Stimulated activated CD8-positive, alpha-beta memory T cell treated with anti-CD3 and anti-CD28 coated beads, Interleukin-12 subunit alpha, Interleukin-12 subunit beta, amount 100 ng/mL, for 1 hour (primary cell): ENCODE data around the gene FOXD1.

Experiments
- DNase-seq: peaks from one replicate; pipeline ENCODE4 v3.0.0-alpha.2; 2020; ENCODE audit warnings: low read depth

FOXD1 gene

DNA sequence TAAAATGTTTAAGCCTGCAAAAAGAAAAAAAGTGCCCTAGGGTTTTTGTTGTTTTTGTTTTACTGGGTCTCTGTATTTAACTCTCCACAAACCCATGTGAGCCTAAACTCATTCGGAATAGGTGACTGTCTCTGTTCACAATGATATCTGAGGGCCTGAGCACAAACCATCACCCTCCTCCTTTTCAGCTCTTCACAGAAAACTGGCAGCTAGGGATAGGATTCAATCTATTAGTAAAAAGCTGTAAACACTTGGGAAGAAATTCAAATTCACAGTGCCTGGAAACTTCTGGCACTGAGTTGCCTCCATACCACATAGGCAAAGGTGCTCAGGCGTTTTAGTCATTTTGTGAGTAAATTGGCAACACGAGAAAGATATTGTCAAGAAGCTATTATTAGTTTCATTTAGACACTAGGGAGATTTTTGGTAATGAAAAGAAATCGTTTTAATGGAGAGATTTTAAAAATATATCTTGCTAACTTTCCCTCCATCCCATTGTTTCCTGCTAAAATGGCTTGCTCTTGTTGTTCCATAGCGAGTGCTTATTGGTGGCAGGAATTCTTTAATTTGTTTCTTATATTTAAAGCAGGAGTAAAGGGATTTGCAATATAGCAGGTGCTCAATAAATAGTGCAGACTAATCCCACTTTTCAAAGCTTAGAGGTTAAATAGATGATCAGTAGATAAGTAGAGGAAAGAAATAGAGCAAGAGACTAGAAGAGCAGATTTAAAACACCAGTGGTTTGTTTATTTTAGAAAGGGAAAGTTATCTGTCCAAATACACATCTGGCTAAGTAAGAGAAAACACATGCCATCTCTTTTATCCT, 9.7 kb downstream of the FOXD1 start:
- DNase-seq, result no peak

DNA sequence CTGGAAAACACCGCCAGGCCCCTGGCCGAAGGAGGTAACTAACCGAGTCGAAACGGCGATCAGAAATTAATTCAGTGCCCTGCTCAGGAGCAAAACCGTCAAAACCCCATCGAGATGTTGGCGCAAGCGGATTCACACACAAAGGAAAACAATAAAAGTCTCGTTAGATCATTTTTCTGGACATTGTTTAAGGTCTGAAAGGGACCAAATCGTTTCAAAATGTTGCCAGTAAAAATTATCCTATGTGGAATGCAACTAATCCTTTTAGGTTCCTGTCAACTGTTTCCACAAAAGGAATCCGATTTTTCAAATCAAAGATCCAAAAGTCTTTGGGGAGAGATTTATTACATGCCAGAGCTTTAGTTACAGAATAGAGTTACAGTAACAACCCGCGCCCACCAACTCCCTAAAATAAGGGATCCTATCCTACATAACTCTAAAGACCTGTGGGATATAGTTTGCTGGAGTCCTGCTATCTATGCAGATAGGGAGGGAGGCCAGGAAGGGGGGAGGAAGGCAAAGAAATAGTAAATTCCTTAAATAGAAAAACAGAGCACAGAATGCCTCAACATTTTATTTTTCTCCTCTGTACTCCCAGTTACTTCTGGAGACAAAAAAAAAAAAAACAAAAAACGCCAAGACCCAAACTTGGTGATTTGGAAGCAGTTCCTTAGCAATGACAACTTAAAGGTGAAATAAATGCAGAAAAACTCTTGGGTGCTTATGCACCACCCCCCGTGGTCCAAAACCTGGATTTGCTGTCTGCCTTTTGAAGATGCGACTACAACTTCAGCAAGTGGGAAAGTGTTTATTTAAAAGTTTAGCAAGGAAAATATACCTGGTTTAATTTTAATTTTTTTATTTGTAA, 10.6 kb downstream of the FOXD1 start:
- DNase-seq, result no peak

DNA sequence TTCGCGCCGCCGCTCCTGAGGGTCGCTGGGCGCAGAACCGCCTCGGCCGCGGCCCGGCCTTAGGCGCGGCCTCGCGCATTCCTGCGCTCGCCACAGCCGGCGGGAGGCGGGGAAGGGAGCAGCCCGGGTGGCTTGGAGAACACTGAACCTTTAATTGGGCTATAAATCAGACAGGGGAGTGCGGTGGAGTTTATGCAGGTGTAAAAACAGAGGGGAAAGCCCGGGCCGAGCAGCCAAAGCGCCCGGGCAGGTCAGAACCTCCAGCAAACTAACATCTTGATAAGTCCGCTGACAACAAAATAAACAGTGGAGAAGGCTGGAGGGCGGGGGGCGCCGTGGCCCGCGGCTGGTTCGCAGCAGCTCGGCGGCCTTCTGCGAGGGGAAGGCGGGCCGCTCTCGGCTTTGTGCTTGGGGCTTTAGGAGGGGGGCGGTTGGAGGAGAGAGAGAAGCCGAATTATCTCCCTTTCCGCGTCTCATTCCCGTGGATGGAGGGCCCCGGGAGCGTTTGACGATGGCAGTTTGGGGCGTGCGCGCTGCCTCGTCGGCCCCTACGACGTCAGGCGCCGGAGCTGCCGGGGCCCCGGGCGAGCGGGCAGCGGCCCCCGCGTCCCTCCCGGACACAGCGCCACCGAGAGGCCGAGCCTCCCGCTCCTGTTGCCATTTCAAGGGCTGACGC, 11.3 kb downstream of the FOXD1 start:
- DNase-seq, result no peak

DNA sequence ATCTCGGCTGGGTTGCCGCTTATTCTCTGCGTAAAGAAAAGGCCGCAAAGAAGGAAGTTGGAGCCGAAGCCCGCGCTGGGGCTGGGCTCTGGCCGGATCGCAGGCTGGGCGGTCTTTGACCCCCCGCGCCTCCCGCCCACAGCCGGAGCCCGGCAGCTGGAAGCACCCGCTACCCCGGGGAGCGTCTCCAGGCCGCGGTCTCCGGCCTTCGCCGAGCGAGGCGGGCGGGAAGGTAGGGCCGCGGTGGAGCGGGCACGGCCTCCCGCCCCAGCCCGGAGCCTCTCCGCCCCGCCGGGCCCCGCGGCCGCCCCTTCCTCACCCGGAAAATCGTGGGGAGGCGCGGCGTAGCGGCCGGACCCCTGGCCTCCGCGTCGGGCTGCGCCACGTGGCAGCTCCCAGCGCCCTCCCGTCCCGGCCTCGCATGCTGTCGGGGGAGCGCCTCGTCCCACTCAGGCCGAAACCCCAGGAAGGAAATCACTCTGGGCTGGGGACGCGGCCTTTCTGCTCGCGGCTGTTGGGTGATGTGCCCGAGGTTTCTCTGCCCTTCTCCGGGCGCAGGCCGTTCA, 12.0 kb downstream of the FOXD1 start:
- no peak for DNase-seq

DNA sequence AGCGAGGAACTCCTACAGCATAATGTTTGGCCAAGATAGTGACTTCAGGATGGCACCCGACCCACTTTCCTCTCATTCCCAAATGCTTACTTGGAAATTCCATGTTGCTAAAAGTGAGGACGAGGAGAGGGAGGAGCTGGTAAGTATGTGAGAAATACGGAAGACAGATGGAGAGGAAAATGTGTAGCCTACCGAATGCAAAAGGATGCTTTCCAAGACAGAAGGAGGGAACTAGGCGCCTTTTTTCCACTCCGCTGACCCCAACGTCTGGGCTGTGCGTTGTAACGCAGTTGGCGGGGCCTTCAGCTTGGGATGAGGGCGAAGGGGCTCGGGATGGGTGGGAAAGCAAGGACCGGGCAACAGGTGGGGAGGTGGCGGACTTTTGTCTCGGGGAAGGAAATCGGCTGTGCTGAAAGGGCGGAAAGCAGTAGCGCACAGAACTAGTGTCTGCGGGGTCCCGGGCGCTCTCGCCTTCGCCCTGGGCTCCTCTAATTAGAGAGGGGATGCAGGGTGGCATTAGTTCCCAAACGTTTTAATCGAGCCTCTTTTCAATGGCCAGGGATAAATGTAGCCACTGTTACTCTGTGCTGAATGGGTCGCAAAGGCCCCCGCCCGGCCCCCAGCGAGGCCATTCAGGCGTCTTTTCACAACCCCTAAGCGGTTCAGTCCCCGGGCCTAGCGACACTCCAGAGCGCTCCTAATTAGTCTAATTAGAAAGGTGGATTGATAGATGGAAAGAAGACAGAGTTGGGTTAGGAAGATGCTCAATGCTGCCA, 12.6 kb downstream of the FOXD1 start:
- DNase-seq, result no peak

DNA sequence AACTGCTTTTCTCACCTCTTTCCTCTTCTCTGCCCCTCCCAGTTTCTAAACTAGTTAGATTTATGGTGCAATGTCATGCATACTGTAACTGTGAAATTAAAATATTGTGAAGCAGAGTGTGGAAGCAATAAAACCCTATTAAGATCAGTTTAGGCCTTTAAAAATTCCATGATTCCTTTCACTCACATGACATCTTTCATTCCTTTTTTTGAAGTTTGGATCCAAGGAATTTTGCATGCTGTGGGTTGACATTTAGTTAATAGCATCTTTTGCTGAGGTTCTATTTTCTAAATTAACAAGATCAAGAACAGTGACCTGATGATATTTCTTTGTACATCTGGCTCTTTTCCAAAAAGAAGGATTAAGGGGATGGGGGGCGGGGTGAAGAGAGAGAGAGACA, 13.7 kb downstream of the FOXD1 start:
- DNase-seq, result no peak

DNA sequence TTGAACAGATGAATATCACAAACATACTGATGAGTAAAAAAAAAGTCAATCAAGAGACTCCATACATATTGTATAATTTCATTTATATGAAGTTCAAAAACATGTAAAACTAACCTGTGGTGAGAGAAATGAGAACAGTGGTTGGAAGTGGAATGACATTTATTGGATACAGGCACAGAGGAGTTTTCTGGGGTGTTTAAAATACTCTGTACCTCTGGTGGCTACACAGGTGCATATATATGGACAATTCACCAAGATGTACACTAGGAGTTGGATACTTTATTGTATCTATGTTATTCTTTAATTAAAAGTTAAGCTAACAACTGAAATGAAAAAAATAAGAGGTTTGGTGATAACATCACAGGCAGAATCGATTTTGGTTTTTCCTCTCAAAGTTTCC, 14.1 kb downstream of the FOXD1 start:
- DNase-seq, result no peak

DNA sequence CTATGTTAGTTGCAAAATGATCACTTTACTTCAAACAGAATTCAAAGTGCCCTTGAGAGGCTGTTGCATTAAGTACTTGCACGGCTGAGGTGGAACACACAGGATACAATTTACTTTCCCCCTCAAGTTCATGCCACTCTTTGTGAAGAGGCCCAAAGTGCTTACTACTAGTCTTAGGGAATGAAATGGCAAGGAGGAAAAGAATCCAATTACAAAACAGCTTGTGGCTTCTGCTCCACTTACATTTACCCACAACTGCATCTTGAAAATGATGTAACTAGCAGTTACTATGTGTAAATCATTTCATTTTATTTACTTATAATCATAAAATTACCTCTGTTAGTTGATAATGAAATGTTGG, 14.6 kb downstream of the FOXD1 start:
- DNase-seq, result no peak

DNA sequence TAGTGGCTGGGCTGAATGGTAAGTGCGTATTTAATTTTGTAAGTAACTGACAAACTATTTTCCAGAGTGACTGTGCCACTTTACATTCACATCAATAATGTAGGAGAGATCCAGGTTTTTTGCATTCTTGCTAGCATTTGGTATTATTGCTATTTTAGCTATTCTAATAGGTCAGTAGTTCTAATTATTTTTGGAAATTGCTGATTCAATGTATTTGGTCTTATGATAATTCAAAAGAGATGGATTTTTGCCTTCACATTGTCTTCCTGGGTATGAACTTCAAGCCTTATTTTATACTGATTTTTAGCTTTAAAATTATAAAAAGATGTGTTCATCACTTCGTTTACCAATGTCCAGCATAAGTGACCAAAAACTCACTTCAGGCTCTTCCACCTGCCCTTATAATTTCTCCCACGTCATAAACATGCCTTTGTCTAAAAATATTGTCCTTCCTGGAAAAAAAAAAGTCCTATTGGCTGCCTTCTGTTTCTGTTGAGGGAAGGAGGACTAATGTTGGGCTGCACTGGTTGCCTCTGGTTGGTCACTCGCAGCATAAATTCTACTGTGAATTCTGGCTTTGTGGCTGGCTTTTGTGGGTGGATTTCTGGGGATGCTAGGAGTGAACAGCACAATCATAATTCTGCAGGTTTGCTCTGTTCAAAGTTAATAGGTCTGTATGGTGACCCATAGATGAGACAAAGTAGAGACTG, 15.2 kb downstream of the FOXD1 start:
- DNase-seq, result no peak

DNA sequence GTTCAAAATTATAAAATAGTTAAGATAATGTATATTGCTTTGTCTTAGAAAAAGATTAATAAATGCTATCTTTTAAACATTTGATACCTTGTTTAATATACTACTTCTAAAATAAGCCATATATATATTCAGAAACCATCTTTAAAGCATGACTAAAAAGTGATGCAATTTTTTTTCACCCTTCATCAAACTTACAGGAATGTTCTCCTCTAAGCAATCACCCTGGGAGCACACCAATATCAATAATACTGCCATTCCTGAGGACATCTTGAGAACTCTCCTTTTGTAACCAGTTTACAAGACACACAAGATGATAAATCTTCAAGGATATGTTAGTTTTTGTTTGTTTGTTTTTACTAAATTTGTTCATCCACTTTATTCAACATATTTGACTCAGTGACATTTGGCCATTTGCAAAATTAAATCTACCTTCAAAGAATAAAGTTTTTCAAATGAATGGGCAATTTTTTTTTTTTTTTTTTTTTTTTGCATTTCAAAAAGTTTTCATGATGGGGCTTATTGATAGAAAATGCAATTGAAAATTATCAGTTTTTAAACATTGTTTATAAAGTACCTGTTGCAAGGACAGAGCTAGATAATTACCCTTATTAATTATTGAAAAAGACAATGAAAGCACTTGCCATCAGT, 17.2 kb downstream of the FOXD1 start:
- no peak for DNase-seq

DNA sequence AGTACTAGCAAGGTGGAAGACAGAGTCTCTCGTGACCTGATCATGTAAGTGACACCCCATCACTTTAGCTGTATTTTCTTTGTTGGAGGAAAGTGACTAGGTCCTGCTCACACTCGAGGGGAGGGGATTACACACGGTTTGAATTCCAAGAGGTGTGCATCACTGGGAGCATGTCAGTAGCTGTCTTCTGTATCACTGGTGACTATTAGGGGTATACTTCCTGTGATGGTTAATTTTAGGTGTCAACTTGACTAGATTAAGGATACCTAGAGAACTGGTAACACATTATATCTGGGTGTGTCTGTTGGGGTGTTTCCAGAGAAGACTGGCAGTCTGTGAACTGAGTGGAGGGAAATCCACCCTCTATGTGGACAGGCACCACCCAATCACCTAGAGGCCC, 22.5 kb downstream of the FOXD1 start:
- no peak for DNase-seq

DNA sequence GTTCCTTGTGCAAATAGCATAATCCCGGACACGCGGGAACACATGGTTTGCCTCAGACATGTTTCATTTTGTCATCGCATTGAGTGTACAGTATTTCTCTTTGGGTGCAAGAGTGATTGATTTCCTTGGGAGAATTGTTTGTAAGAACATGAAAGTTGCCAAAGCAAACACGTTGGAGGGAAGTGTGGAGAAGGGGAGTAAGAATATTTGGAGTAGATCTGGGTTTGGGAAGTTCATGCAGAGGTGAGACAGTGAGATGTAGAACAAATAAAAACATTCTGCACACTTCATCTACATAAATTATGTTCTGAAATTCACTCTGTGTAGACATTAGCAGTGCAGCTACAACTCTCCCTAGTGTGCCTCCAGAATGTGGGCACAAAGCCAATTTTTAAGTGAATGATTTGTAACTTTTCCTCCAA, 24.0 kb downstream of the FOXD1 start:
- no peak for DNase-seq

DNA sequence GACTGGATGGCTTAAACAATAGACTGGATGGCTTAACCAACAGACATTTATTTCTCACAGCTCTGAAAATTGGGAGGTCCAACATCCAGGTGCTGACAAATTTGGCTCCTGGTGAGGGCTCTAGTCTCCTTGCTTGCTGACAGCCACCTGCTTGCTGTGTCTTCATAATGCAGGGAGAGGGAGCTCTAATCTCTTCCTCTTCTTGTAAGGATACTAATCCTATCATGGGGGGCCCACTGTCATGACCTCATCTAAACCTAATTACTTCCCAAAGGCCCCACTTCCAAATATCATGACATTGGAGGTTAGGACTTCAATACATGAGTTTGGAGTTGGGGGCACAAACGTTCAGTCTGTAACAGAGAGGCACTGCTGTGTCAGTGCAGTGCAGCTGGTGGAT, 26.4 kb downstream of the FOXD1 start:
- DNase-seq, result no peak

DNA sequence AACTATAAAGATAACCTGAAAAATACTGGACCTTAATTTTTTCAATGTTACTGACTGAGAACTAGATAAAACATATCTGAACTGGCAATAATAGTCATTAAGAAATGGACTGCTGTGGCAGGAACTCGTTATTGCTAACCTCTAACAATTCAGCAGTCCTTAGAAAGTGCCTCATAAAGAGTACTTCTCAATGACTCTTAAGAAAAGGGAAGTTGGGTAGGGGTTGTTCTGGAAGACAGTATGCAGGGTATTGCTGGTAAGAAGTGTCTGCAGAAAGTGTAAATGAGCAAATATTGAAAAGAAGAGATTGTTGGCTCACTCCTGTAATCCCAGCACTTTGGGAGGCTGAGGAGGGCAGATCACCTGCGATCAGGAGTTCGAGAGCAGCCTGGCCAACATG, 27.9 kb downstream of the FOXD1 start:
- no peak for DNase-seq

DNA sequence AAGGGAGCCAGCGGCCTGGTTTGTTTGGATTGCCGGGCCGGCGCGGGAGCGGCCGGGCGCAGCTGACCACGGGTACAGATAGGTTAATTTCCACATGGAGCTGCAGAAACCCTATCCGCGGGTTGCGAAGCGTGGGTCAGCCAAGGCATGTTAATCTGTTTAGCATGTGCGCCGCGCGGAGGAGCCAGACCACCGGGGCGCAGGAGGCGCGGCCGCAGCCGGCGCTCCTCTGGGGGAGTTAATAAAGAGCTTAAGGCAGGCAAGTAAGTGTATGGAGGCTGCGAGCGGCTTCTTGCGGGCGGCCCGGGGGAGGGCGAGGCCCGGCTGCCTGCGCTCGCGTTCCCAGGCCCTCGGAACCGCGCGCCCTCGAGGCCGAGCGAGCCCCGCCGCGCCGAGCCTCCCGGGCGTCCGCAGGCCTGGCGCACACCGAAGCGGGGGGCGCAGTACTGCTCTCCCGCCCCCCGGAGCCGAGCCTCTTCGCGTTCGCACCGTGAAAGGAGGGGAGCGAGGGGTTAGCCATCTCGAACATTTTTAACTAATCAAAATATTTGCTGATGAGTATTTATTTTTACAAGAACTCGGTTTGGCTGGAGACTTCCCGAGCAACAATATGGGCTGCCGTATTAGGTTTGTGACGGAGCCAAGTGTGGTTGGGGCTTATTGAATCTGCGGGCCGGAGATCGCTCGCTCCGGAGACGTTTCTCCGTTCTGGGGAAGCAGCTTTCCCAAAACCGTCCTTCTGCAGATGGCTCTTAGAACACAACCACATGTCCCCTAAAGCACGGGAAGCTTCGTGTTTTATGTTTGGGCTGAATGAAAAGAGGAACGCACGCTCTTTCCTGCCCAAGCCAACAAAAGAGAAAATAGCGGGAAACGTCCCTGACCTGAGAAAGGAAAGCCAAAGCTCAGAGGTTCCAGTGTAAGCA, 28.8 kb downstream of the FOXD1 start:
- DNase-seq, result no peak

DNA sequence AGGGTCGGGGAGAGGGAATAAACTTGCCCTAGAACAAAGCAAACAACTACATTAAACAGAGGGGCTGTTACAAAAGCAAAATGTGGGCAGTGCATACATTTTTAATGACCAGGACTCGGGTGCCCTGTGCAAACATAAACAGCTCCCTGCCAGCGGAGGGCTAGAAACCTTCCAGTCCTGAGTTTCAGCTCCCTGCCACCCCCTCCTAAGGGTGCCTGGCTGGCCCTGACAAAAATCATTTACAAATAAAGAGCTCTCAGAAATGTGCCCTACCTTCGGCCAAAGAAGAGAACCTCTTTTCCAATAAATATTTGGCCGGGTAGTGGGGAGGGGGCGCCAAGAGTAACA, 29.5 kb downstream of the FOXD1 start:
- no peak for DNase-seq

DNA sequence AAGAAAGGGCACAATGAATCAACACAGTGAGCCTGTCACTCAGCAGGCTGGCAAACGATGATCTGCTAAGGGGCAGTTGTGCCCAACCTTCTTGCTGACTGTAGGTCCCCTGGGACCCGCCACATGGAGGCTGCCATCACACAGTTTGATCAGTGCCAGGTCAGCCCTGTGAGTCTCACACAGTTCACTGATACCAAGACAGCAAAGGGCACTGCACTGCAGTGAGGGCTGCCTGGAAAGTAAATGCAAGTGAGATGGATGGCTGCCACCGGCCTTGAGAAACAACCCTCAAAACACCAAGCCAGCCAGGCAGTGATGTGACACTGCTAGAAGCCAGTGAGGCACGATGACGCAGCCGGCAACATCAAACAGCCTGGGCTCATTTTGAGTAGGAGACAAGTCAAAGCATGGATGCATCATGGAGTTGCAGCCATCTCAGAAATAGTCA, 30.3 kb downstream of the FOXD1 start:
- no peak for DNase-seq

DNA sequence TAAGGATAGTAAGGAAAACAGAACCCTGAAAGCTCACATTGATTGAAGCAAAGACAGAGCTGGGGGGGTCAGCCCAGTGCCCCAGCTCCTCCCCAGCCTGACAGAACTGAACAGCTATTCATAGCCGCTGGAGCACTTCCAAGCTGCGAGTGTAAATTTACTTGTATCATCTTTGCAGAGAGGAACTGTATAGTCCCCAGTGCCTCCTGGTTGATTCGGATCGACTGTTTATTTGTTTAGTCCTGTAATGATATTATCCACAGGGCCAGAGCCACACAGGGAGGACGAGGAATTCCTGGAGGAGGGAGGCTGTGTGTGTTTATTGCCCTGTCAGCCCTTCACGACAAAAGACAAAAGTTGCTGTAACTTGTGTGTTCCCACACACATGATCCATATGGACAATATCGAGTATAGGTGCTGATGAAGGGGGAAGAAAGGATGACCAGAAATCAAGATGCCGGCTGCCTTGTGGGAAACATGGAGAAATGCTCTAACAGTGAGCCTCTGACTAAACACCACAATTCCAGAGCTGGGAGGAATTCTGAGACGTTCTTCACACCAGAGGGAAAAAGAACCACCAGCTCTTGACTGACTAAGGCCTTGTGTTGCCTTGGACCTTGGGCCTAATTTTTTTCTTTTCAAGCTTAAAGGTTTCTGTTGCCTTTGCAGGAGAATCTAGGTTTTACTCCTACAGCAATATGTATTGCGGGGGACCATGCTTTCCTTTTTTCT, 31.1 kb downstream of the FOXD1 start:
- no peak for DNase-seq

DNA sequence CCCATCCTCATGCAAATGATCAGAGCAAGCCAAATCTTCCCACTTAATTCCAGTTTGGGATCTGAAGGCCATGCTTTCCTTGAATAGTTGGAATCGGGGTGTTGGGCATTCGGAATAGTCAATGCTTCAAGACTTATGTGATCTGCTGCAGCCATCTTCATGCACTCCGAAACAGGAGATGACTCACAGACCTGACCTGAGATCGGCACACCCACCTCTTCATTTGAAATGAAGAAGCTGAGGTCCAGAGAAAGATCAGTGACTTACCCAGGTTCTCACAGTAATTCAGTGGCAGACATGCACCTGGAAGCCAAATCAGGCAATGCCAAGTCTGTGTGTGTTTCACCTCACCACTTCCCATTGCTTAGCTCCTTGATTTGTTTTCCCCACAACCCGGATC, 33.0 kb downstream of the FOXD1 start:
- no peak for DNase-seq
